HEK293 (cell line): ENCODE data around the gene COG8.

ENCODE experiments used
- CTCF ChIA-PET: fragments of 350-600 bp; formaldehyde crosslinking; extraction: SDS; loops from one replicate; lab custom pipeline; 2021; ENCODE audit warnings: antibody characterized with exemption; lab: Yijun Ruan, JAX
- POLR2A ChIA-PET: fragments of 300-600 bp; formaldehyde crosslinking; extraction: SDS; loops from one replicate; lab custom pipeline; 2020; ENCODE audit warnings: antibody characterized with exemption, inconsistent platforms; lab: Yijun Ruan, JAX
- H3K27ac ChIP-seq: fragments of 200-500 bp; sonication (Bioruptor generic); 2 replicates; pipeline ENCODE4 v1.5.1; 2014; ENCODE audit warnings: low read depth, low read length, control low read depth, inconsistent platforms; ENCODE audit errors: extremely low read depth
- H3K36me3 ChIP-seq, 2 experiments: fragments of 200-500 bp in 1 of 2; sonication (Bioruptor generic) in 1 of 2; 1 replicate in 1 of 2; 2 replicates in 1 of 2; pipeline ENCODE4 v1.5.1; 2014 to 2017; ENCODE audit warnings: inconsistent platforms in 2 of 2, low read length in 2 of 2; ENCODE audit not compliant: control insufficient read depth in 2 of 2, insufficient read depth in 1 of 2
- H3K4me1 ChIP-seq: fragments of 200-500 bp; sonication (Bioruptor generic); 2 replicates; pipeline ENCODE4 v1.5.1; 2014; ENCODE audit warnings: mild to moderate bottlenecking, low read length, inconsistent platforms; ENCODE audit not compliant: control insufficient read depth, insufficient read depth
- H3K4me3 ChIP-seq: 2 replicates; pipeline ENCODE4 v1.5.1; 2011; ENCODE audit warnings: low read depth, mild to moderate bottlenecking, control low read depth, low read length, moderate library complexity
- H3K9me3 ChIP-seq: fragments of 200-500 bp; sonication (Bioruptor generic); 2 replicates; pipeline ENCODE4 v1.5.1; 2014; ENCODE audit warnings: low read depth, low read length, inconsistent platforms; ENCODE audit not compliant: control insufficient read depth, insufficient read depth
- BCL11B ChIP-seq: fragments of 450-650 bp; formaldehyde crosslinking; IDR thresholded peaks from 2 replicates; pipeline ENCODE4 v1.5.1; 2016; ENCODE audit warnings: low read depth, missing biosample characterization, missing genetic modification characterization
- KLF7 ChIP-seq: fragments of 450-650 bp; formaldehyde crosslinking; IDR thresholded peaks from 2 replicates; pipeline ENCODE4 v1.5.1; 2016; ENCODE audit warnings: missing biosample characterization, missing genetic modification characterization, borderline replicate concordance
- MEIS1 ChIP-seq: sonication (generic); formaldehyde crosslinking; IDR thresholded peaks from 2 replicates; pipeline ENCODE4 v1.8.1; 2022; ENCODE audit warnings: missing genetic modification reagents, mild to moderate bottlenecking, borderline replicate concordance
- MYNN ChIP-seq: fragments of 450-650 bp; formaldehyde crosslinking; IDR thresholded peaks from 2 replicates; pipeline ENCODE4 v1.5.1; 2016; ENCODE audit warnings: missing biosample characterization, missing genetic modification characterization, borderline replicate concordance
- MZF1 ChIP-seq: fragments of 450-650 bp; formaldehyde crosslinking; IDR thresholded peaks from 2 replicates; pipeline ENCODE4 v1.5.1; 2017; ENCODE audit warnings: missing biosample characterization, missing genetic modification characterization, borderline replicate concordance
- OVOL3 ChIP-seq: fragments of 450-650 bp; formaldehyde crosslinking; IDR thresholded peaks from 2 replicates; pipeline ENCODE4 v1.5.1; 2016; ENCODE audit warnings: missing biosample characterization, missing genetic modification characterization
- SCRT1 ChIP-seq: fragments of 450-650 bp; formaldehyde crosslinking; IDR thresholded peaks from 2 replicates; pipeline ENCODE4 v1.5.1; 2016; ENCODE audit warnings: missing biosample characterization, missing genetic modification characterization, borderline replicate concordance
- SP3 ChIP-seq: fragments of 450-650 bp; formaldehyde crosslinking; IDR thresholded peaks from 2 replicates; pipeline ENCODE4 v1.5.1; 2016; ENCODE audit warnings: missing biosample characterization, missing genetic modification characterization
- YY2 ChIP-seq: fragments of 450-650 bp; formaldehyde crosslinking; IDR thresholded peaks from 2 replicates; pipeline ENCODE4 v1.5.1; 2016; ENCODE audit warnings: missing biosample characterization, missing genetic modification characterization
- ZEB2 ChIP-seq: fragments of 450-650 bp; formaldehyde crosslinking; IDR thresholded peaks from 2 replicates; pipeline ENCODE4 v1.5.1; 2016; ENCODE audit warnings: missing biosample characterization, missing genetic modification characterization
- ZFHX2 ChIP-seq: fragments of 450-650 bp; formaldehyde crosslinking; conservative IDR thresholded peaks from 2 replicates; pipeline ENCODE4 v1.5.1; 2016; ENCODE audit warnings: missing biosample characterization, missing genetic modification characterization
- ZFP69B ChIP-seq: fragments of 450-650 bp; formaldehyde crosslinking; IDR thresholded peaks from 2 replicates; pipeline ENCODE4 v1.5.1; 2016; ENCODE audit warnings: missing biosample characterization, missing genetic modification characterization
- ZNF140 ChIP-seq: fragments of 450-650 bp; formaldehyde crosslinking; IDR thresholded peaks from 2 replicates; pipeline ENCODE4 v1.5.1; 2016; ENCODE audit warnings: missing biosample characterization, missing genetic modification characterization
- ZNF16 ChIP-seq: fragments of 450-650 bp; formaldehyde crosslinking; IDR thresholded peaks from 2 replicates; pipeline ENCODE4 v1.5.1; 2016; ENCODE audit warnings: low read depth, missing biosample characterization, missing genetic modification characterization
- ZNF341 ChIP-seq: fragments of 450-650 bp; formaldehyde crosslinking; IDR thresholded peaks from 2 replicates; pipeline ENCODE4; 2016; ENCODE audit warnings: low read depth, missing biosample characterization, missing genetic modification characterization
- ZNF354C ChIP-seq: fragments of 450-650 bp; formaldehyde crosslinking; IDR thresholded peaks from 2 replicates; pipeline ENCODE4 v1.5.1; 2016; ENCODE audit warnings: missing biosample characterization, missing genetic modification characterization, low read depth, borderline replicate concordance
- ZNF391 ChIP-seq: fragments of 450-650 bp; formaldehyde crosslinking; IDR thresholded peaks from 2 replicates; pipeline ENCODE4 v1.5.1; 2016; ENCODE audit warnings: low read depth, missing biosample characterization, missing genetic modification characterization, borderline replicate concordance
- ZNF423 ChIP-seq: fragments of 450-650 bp; formaldehyde crosslinking; IDR thresholded peaks from 2 replicates; pipeline ENCODE4 v1.5.1; 2016; ENCODE audit warnings: missing biosample characterization, missing genetic modification characterization
- ZNF501 ChIP-seq: fragments of 450-650 bp; formaldehyde crosslinking; IDR thresholded peaks from 2 replicates; pipeline ENCODE4 v1.5.1; 2016; ENCODE audit warnings: missing biosample characterization, missing genetic modification characterization
- ZNF580 ChIP-seq: fragments of 450-650 bp; formaldehyde crosslinking; IDR thresholded peaks from 2 replicates; pipeline ENCODE4 v1.5.1; 2016; ENCODE audit warnings: missing biosample characterization, missing genetic modification characterization
- ZNF600 ChIP-seq: fragments of 450-650 bp; formaldehyde crosslinking; IDR thresholded peaks from 2 replicates; pipeline ENCODE4 v1.5.1; 2016; ENCODE audit warnings: missing biosample characterization, missing genetic modification characterization
- ZNF626 ChIP-seq: fragments of 450-650 bp; sonication (Bioruptor Pico); formaldehyde crosslinking; IDR thresholded peaks from 2 replicates; pipeline ENCODE4 v1.5.1; 2018; ENCODE audit warnings: missing biosample characterization, missing genetic modification characterization, inconsistent platforms
- ZNF654 ChIP-seq: fragments of 450-650 bp; formaldehyde crosslinking; IDR thresholded peaks from 2 replicates; pipeline ENCODE4 v1.5.1; 2016; ENCODE audit warnings: low read depth, missing biosample characterization, missing genetic modification characterization
- ZNF785 ChIP-seq: fragments of 450-650 bp; formaldehyde crosslinking; IDR thresholded peaks from 2 replicates; pipeline ENCODE4 v1.5.1; 2016; ENCODE audit warnings: missing biosample characterization, missing genetic modification characterization
- ZNF791 ChIP-seq: fragments of 450-650 bp; formaldehyde crosslinking; IDR thresholded peaks from 2 replicates; pipeline ENCODE4 v1.5.1; 2016; ENCODE audit warnings: missing biosample characterization, missing genetic modification characterization
- ZSCAN30 ChIP-seq: fragments of 450-650 bp; IDR thresholded peaks from 2 replicates; pipeline ENCODE4 v1.5.1; 2018; ENCODE audit warnings: missing biosample characterization, mild to moderate bottlenecking, missing genetic modification characterization, moderate library complexity
- TF ChIP-seq, protein P1 (sequence below): fragments of 450-650 bp; formaldehyde crosslinking; IDR thresholded peaks from 2 replicates; pipeline ENCODE4 v1.5.1; 2016; ENCODE audit warnings: missing biosample characterization, missing genetic modification characterization
- TF ChIP-seq, protein P2 (sequence below): fragments of 450-650 bp; formaldehyde crosslinking; IDR thresholded peaks from 2 replicates; pipeline ENCODE4 v1.5.1; 2017; ENCODE audit warnings: missing biosample characterization, missing genetic modification characterization
- TF ChIP-seq, protein P3 (sequence below): fragments of 450-650 bp; formaldehyde crosslinking; conservative IDR thresholded peaks from 2 replicates; pipeline ENCODE4 v1.5.1; 2016; ENCODE audit warnings: low read depth, missing biosample characterization, missing genetic modification characterization

Gene COG8

GRCh38 chr16:69286941-69287713, 52.2 kb downstream of the COG8 start:
- Histone ChIP-seq H3K9me3 (no peaks in the 10 kb centered on the region), H3K4me3 (no peak overlapping the region), H3K27ac (no peak overlapping the region), H3K4me1 (no peaks in the 10 kb centered on the region), H3K36me3 (peaks cover 7 to 28% of the 10 kb centered on the region in 2 experiments; a peak in 2 of 3 replicates)
- peak; percentile 50 for TF ChIP-seq ZNF654
- TF ChIP-seq ZNF785 (tag by site-specific recombination), result no peak
- ChIA-PET POLR2A (no interaction called here), CTCF (interaction anchor here (0.6 to 7.4 kb wide), 10 partner anchors 9 to 300 kb away, joined by 3 to 104 read pairs (median 3); no protein-coding TSS in a partner anchor)

GRCh38 chr16:69285240-69285639, 54.1 kb downstream of the COG8 start:
- Histone ChIP-seq H3K4me3 (no peak overlapping the region), H3K36me3 (peaks cover 7 to 26% of the 10 kb centered on the region in 2 experiments; a peak in 2 of 3 replicates), H3K4me1 (no peaks in the 10 kb centered on the region), H3K9me3 (no peaks in the 10 kb centered on the region), H3K27ac (no peak overlapping the region)
- ChIA-PET CTCF (interaction anchor here (0.7 to 7.4 kb wide), 11 partner anchors 11 to 695 kb away, joined by 3 to 104 read pairs (median 3); no protein-coding TSS in a partner anchor), POLR2A (no interaction called here)
- TF ChIP-seq ZNF791 (tag by site-specific recombination) (peak; percentile 70; the same call in 1 of the 2 replicates), ZSCAN30 (tag by site-specific recombination) (no peak), BCL11B (tag by site-specific recombination) (no peak), ZNF341 (tag by site-specific recombination) (no peak), ZNF423 (no peak), SP3 (tag by site-specific recombination) (no peak), MZF1 (tag by site-specific recombination) (no peak; the same call in 1 of the 2 replicates), OVOL3 (0 out of 2 replicates have a peak, but pooled peaks have one; percentile 27), ZNF580 (peak; percentile 52; the same call in 1 of the 2 replicates), ZNF626 (no peak), ZNF140 (tag by site-specific recombination) (peak; percentile 86), YY2 (tag by site-specific recombination) (no peak), ZNF600 (tag by site-specific recombination) (no peak), MYNN (tag by site-specific recombination) (no peak), ZFP69B (no peak), ZNF501 (tag by site-specific recombination) (no peak), ZEB2 (tag by site-specific recombination) (no peak), ZNF391 (tag by site-specific recombination) (no peak), ZFHX2 (no peak), MEIS1 (CRISPR knock-in tag) (no peak), SCRT1 (no peak), ZNF354C (tag by site-specific recombination) (peak; percentile 21; the same call in 1 of the 2 replicates), ZNF16 (tag by site-specific recombination) (no peak), KLF7 (tag by site-specific recombination) (no peak)
- TF ChIP-seq, protein P1, sequence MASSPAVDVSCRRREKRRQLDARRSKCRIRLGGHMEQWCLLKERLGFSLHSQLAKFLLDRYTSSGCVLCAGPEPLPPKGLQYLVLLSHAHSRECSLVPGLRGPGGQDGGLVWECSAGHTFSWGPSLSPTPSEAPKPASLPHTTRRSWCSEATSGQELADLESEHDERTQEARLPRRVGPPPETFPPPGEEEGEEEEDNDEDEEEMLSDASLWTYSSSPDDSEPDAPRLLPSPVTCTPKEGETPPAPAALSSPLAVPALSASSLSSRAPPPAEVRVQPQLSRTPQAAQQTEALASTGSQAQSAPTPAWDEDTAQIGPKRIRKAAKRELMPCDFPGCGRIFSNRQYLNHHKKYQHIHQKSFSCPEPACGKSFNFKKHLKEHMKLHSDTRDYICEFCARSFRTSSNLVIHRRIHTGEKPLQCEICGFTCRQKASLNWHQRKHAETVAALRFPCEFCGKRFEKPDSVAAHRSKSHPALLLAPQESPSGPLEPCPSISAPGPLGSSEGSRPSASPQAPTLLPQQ, result no peak
- TF ChIP-seq, protein P2, sequence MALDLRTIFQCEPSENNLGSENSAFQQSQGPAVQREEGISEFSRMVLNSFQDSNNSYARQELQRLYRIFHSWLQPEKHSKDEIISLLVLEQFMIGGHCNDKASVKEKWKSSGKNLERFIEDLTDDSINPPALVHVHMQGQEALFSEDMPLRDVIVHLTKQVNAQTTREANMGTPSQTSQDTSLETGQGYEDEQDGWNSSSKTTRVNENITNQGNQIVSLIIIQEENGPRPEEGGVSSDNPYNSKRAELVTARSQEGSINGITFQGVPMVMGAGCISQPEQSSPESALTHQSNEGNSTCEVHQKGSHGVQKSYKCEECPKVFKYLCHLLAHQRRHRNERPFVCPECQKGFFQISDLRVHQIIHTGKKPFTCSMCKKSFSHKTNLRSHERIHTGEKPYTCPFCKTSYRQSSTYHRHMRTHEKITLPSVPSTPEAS, result no peak
- TF ChIP-seq, protein P3, sequence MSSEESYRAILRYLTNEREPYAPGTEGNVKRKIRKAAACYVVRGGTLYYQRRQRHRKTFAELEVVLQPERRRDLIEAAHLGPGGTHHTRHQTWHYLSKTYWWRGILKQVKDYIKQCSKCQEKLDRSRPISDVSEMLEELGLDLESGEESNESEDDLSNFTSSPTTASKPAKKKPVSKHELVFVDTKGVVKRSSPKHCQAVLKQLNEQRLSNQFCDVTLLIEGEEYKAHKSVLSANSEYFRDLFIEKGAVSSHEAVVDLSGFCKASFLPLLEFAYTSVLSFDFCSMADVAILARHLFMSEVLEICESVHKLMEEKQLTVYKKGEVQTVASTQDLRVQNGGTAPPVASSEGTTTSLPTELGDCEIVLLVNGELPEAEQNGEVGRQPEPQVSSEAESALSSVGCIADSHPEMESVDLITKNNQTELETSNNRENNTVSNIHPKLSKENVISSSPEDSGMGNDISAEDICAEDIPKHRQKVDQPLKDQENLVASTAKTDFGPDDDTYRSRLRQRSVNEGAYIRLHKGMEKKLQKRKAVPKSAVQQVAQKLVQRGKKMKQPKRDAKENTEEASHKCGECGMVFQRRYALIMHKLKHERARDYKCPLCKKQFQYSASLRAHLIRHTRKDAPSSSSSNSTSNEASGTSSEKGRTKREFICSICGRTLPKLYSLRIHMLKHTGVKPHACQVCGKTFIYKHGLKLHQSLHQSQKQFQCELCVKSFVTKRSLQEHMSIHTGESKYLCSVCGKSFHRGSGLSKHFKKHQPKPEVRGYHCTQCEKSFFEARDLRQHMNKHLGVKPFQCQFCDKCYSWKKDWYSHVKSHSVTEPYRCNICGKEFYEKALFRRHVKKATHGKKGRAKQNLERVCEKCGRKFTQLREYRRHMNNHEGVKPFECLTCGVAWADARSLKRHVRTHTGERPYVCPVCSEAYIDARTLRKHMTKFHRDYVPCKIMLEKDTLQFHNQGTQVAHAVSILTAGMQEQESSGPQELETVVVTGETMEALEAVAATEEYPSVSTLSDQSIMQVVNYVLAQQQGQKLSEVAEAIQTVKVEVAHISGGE (tag by site-specific recombination), result peak; percentile 68
